Measurements from ENCODE around the gene RCOR1.

RCOR1 gene

DNA sequence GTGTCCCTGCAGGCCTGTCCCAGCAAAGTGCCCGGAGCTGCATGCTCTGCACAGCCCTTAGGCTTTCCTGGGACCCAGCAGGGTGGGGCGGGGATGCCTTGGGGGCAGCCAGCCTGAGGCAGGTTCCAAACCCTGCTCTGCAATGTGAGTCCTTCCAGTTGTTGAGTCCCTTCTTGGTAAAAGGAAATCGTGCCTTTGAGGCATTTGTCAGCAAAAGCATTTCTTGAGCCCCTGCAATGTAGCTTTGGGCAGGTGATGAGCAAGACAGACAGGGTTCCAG is 146.7 kb downstream of the RCOR1 start:
- no peak for DNase-seq
- TF ChIP-seq, protein P1, sequence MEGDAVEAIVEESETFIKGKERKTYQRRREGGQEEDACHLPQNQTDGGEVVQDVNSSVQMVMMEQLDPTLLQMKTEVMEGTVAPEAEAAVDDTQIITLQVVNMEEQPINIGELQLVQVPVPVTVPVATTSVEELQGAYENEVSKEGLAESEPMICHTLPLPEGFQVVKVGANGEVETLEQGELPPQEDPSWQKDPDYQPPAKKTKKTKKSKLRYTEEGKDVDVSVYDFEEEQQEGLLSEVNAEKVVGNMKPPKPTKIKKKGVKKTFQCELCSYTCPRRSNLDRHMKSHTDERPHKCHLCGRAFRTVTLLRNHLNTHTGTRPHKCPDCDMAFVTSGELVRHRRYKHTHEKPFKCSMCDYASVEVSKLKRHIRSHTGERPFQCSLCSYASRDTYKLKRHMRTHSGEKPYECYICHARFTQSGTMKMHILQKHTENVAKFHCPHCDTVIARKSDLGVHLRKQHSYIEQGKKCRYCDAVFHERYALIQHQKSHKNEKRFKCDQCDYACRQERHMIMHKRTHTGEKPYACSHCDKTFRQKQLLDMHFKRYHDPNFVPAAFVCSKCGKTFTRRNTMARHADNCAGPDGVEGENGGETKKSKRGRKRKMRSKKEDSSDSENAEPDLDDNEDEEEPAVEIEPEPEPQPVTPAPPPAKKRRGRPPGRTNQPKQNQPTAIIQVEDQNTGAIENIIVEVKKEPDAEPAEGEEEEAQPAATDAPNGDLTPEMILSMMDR (IDR thresholded peaks at IDR 0.05; ENCODE audit: low read depth, low read length), result no peak
- Histone ChIP-seq H3K27me3 (no peaks in the 10 kb centered on the region), H3K36me3 (peaks cover 3% of the 10 kb centered on the region), H3K4me1 (no peaks in the 10 kb centered on the region), H3K9me3 (peaks cover 5% of the 10 kb centered on the region; the same call in 1 of the 2 replicates), H3K4me3 (ENCODE audit: low read depth, low read length) (no peak overlapping the region)

DNA sequence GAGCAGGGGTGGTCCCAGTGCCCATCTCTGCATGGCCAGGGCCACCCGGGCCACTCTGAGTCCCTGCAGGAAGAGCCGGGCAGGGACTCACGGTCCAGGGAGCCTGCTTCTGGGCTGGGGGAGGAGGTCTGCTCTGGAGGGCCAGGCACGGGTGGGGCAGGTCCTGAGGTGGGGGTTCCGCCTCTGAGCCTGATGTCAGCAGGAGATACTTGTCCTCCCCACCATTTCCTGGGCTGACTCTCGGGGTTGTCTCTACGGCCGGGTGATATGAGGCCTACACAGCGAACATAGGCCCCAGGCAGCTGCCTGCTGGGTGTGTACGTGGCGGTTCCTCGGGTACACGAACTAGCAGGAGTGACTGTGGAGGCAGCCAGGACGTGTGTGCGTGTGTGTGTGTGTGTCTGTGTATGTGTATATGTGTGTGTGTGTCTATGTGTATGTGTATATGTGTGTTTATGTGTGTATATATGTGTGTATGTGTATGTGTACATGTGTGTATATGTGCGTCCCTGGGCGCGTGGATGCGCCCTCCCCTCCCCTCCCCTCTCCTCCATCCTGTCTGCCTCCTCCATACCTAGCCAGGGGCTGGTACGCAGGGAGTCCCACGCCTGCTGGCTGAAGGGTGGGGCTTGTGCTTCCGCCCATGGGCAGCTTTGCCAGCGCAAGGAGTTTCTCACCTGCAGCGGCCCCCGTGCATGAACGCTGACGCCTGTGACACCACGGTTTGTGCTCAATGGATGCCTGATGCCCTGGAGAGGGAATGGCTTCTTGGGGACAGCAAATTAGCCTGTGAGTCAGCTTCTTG is 154.4 kb downstream of the RCOR1 start:
- no peak for DNase-seq
- Histone ChIP-seq H3K4me3 (ENCODE audit: low read depth, low read length) (no peak overlapping the region), H3K27me3 (no peaks in the 10 kb centered on the region), H3K9me3 (peaks cover 3% of the 10 kb centered on the region; the same call in 1 of the 2 replicates), H3K4me1 (peaks cover 9% of the 10 kb centered on the region), H3K36me3 (peaks cover 3% of the 10 kb centered on the region)
- TF ChIP-seq, protein P1 (IDR thresholded peaks at IDR 0.05; ENCODE audit: low read depth, low read length), result no peak

DNA sequence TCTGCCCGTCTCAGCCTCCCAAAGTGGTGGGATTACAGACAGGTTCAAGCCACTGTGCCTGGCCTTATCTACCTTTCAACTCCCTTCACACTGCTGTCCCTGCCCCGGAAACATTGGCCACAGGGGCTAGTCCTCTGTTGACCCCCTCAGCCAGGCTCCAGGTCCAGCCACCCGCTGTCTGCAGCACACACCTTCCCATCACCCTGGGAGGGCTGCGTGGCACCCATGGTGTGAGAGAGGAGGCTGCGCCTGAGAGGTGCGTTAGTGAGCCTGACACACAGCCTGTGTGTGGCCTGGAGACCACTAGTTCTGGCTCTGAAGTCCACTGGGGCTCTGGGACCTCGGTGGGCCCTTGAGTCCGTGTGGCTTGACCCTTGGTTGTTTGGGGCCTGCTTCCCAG is 156.4 kb downstream of the RCOR1 start:
- Histone ChIP-seq H3K36me3 (peaks cover 3% of the 10 kb centered on the region), H3K27me3 (no peaks in the 10 kb centered on the region), H3K4me3 (ENCODE audit: low read depth, low read length) (no peak overlapping the region), H3K4me1 (peaks cover 9% of the 10 kb centered on the region), H3K9me3 (no peaks in the 10 kb centered on the region)
- TF ChIP-seq, protein P1 (IDR thresholded peaks at IDR 0.05; ENCODE audit: low read depth, low read length), result no peak
- DNase-seq, result no peak

DNA sequence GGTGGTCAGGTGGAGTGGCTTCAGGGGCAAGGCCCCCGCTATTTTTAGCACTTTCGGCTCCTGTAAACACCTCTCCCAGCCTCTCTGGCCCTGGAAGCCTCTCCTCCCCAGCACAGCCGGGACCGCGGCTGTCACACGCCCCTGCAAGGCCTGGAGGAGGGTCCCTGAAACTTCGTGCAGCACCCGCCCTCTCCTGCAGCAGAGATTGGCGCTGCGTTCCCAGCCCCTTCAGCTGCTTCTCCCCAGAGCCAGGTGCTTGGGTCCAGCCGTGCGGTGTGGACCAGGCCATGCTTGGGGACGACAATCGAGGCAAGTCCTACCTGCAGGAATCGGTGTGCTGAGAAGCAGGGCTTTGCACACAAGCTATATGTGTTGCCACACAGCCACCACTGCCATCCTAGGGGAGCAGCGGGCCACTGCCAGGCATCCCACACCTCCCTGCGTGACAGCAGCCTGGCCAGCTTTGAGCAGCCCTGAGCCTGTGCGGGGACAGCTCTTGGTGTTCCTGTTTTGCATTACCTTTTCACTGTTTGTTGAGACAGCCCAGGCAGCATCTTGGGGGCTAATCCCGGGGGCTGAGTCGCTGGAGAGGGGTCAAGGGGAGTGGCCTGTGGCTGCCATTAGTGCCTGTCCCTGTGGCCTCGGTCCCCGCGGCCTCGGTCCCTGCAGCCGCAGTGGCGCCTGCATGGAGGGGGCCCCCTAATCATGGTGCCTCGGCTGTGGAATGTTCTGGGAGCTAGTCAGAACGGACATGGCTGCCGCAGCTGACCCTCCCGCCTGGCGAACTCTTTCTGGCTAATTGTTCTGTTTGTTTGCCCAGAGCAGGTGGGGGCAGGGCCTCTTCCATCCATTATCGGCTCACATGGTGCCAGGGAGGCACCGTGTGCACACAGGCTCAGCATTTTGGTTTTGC is 157.2 kb downstream of the RCOR1 start:
- Histone ChIP-seq H3K36me3 (peaks cover 3% of the 10 kb centered on the region), H3K9me3 (no peaks in the 10 kb centered on the region), H3K27me3 (no peaks in the 10 kb centered on the region), H3K4me3 (ENCODE audit: low read depth, low read length) (no peak overlapping the region), H3K4me1 (peaks cover 9% of the 10 kb centered on the region)
- DNase-seq, result no peak
- TF ChIP-seq, protein P1 (IDR thresholded peaks at IDR 0.05; ENCODE audit: low read depth, low read length), result no peak

DNA sequence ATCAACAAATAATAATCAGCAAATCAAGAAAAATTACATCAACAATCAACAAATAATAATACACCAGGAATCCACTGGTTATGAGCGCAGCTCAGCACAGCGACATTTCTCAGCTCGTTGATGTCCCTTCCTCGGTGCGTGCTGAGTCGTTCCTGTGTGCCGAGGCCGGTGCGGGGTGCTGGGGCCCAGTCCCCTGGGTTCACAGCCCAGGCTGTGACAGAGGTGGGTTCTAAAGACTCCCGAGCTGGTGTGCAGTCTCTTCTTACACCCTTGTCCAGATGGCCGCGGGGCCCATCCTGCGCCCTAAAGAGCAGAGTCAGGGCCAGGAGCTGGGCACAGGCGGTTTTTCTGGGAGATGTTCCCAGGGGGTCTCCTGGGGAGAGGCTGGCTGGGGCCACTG is 157.9 kb downstream of the RCOR1 start:
- TF ChIP-seq, protein P1 (IDR thresholded peaks at IDR 0.05; ENCODE audit: low read depth, low read length), result no peak
- H3K4me3 ChIP-seq (ENCODE audit: low read depth, low read length), result no peak overlapping the region
- DNase-seq, result no peak

More for the DNA sequence above, 157.9 kb downstream of the RCOR1 start:
- H3K4me1 ChIP-seq, result peaks cover 9% of the 10 kb centered on the region
- no peaks in the 10 kb centered on the region for H3K27me3 ChIP-seq
- no peaks in the 10 kb centered on the region for H3K9me3 ChIP-seq
- H3K36me3 ChIP-seq, result peaks cover 3% of the 10 kb centered on the region

All from BE2C (cell line).